ENCODE results near the gene MYL1.

Gene MYL1

GRCh38 chr2:210337159-210337558, 22.2 kb upstream of the MYL1 start:
- H3K4me1 ChIP-seq (ENCODE audit: control insufficient read depth, insufficient read depth, low read length) = no peaks in the 10 kb centered on the region
- ChIA-PET CTCF (no interaction called here), POLR2A (no interaction called here)
- no peaks in the 10 kb centered on the region for H3K9me3 ChIP-seq (ENCODE audit: control insufficient read depth, insufficient read depth, low read depth, low read length)
- TF ChIP-seq KLF16 (tag by site-specific recombination; IDR thresholded peaks at IDR 0.05) (no peak), ZNF121 (tag by site-specific recombination; IDR thresholded peaks at IDR 0.05) (no peak), YY1 (tag by site-specific recombination; IDR thresholded peaks at IDR 0.05) (no peak)
- no peak overlapping the region for H3K27ac ChIP-seq (ENCODE audit: extremely low read depth, low read depth, low read length)
- no peak overlapping the region for H3K4me3 ChIP-seq (ENCODE audit: low read depth, low read length)
- no peaks in the 10 kb centered on the region for H3K36me3 ChIP-seq (ENCODE audit: control insufficient read depth in 2 of 2, insufficient read depth in 1 of 2, low read length in 2 of 2)

- no peak overlapping the region for H3K27ac ChIP-seq (ENCODE audit: extremely low read depth, low read depth, low read length)
- CTCF ChIA-PET = no interaction called here
- H3K4me1 ChIP-seq (ENCODE audit: control insufficient read depth, insufficient read depth, low read length) = no peaks in the 10 kb centered on the region
- POLR2A ChIA-PET = no interaction called here
- no peak for TF ChIP-seq ZNF600 (tag by site-specific recombination; IDR thresholded peaks at IDR 0.05)
- no peak for TF ChIP-seq ZNF785 (tag by site-specific recombination; IDR thresholded peaks at IDR 0.05)
- no peak for TF ChIP-seq HOXD13 (CRISPR knock-in tag; IDR thresholded peaks at IDR 0.05; ENCODE audit: borderline replicate concordance)
- TF ChIP-seq ZNF501 (tag by site-specific recombination; IDR thresholded peaks at IDR 0.05) = no peak
- H3K36me3 ChIP-seq (ENCODE audit: control insufficient read depth in 2 of 2, insufficient read depth in 1 of 2, low read length in 2 of 2) = no peaks in the 10 kb centered on the region
- H3K9me3 ChIP-seq (ENCODE audit: control insufficient read depth, insufficient read depth, low read depth, low read length) = no peaks in the 10 kb centered on the region
- H3K4me3 ChIP-seq (ENCODE audit: low read depth, low read length) = no peak overlapping the region
Measured at GRCh38 chr2:210324906-210325305, 9.9 kb upstream of the MYL1 start.

- H3K9me3 ChIP-seq (ENCODE audit: control insufficient read depth, insufficient read depth, low read depth, low read length) = no peaks in the 10 kb centered on the region
- CTCF ChIA-PET = no interaction called here
- TF ChIP-seq ZNF423 (tag by site-specific recombination; IDR thresholded peaks at IDR 0.05) (no peak), ZNF26 (tag by site-specific recombination; IDR thresholded peaks at IDR 0.05) (no peak), ZNF311 (tag by site-specific recombination; IDR thresholded peaks at IDR 0.05; ENCODE audit: borderline replicate concordance) (no peak), ZNF19 (tag by site-specific recombination; IDR thresholded peaks at IDR 0.05; ENCODE audit: low read depth) (no peak), ZFP41 (tag by site-specific recombination; IDR thresholded peaks at IDR 0.05; ENCODE audit: borderline replicate concordance) (no peak), ZNF561 (tag by site-specific recombination; IDR thresholded peaks at IDR 0.05; ENCODE audit: borderline replicate concordance) (no peak), ZNF221 (tag by site-specific recombination; IDR thresholded peaks at IDR 0.05; ENCODE audit: borderline replicate concordance) (no peak), ZNF514 (tag by site-specific recombination; IDR thresholded peaks at IDR 0.05) (no peak)
- no peak overlapping the region for H3K27ac ChIP-seq (ENCODE audit: extremely low read depth, low read depth, low read length)
- no peak overlapping the region for H3K4me3 ChIP-seq (ENCODE audit: low read depth, low read length)
- POLR2A ChIA-PET = no interaction called here
- H3K36me3 ChIP-seq (ENCODE audit: control insufficient read depth in 2 of 2, insufficient read depth in 1 of 2, low read length in 2 of 2) = no peaks in the 10 kb centered on the region
- H3K4me1 ChIP-seq (ENCODE audit: control insufficient read depth, insufficient read depth, low read length) = no peaks in the 10 kb centered on the region
Measured at GRCh38 chr2:210324458-210324857, 9.5 kb upstream of the MYL1 start.

GRCh38 chr2:210323003-210323402, 8.0 kb upstream of the MYL1 start:
- POLR2A ChIA-PET = no interaction called here
- TF ChIP-seq ZNF214 (tag by site-specific recombination; IDR thresholded peaks at IDR 0.05; ENCODE audit: borderline replicate concordance) (no peak), GLI4 (tag by site-specific recombination; IDR thresholded peaks at IDR 0.05) (no peak), ZNF311 (tag by site-specific recombination; IDR thresholded peaks at IDR 0.05; ENCODE audit: borderline replicate concordance) (no peak), KLF17 (tag by site-specific recombination; IDR thresholded peaks at IDR 0.05) (no peak), ZNF529 (tag by site-specific recombination; IDR thresholded peaks at IDR 0.05; ENCODE audit: insufficient replicate concordance) (no peak)
- Histone ChIP-seq H3K9me3 (ENCODE audit: control insufficient read depth, insufficient read depth, low read depth, low read length) (no peaks in the 10 kb centered on the region), H3K36me3 (ENCODE audit: control insufficient read depth in 2 of 2, insufficient read depth in 1 of 2, low read length in 2 of 2) (no peaks in the 10 kb centered on the region), H3K4me3 (ENCODE audit: low read depth, low read length) (no peak overlapping the region), H3K27ac (ENCODE audit: extremely low read depth, low read depth, low read length) (no peak overlapping the region), H3K4me1 (ENCODE audit: control insufficient read depth, insufficient read depth, low read length) (no peaks in the 10 kb centered on the region)
- CTCF ChIA-PET = no interaction called here
